ENCODE measurements around the gene KIAA1217. TPM values are rescaled to one million over a fixed set of nuclear protein-coding genes. Genes with fewer than 3 reads are reported as not detected.

The KIAA1217 gene
- total RNA-seq, 4 donors from 2014 or later, result 67.3 to 104 (median 89.8) TPM

DNA sequence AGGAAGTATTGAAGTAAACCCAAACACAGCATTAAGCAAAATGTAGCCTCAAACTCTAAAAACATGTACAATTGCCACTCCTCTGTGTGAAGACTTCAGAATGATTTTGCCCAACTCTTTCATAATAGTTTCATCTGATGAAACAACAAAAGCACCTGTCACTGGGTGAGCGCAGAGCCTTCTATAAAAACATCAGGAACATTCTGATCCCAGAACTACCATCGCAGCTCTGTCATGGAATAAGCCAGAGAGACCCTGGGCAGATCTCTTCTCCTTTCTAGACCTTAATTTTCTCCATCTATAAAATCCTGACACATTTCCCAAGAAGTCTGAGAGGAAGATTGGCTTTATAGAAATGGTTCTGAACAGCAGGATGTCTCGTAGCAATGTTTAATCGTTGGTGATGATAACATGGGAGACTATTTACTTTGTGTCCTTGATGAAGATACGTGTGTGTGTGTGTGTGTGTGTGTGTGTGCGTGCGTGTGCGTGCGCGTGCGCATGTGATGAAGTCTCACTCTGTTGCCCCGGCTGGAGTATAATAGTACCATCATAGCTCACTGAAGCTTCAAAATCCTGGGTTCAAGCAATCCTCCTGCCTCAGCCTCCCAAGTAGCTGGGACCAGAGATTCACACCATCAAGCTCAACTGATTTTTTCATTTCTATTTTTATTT, 198.0 kb downstream of the KIAA1217 start:
- no peaks in the 10 kb centered on the region for H3K36me3 ChIP-seq
- H3K4me1 ChIP-seq, result peaks cover 5 to 7% of the 10 kb centered on the region in 2 donors
- WGBS, 2 donors, result 92 to 97% methylated on average over 12 of the region's 12 CpGs
- no peaks in the 10 kb centered on the region for H3K27me3 ChIP-seq
- no peaks in the 10 kb centered on the region for H3K9me3 ChIP-seq
- peak overlapping the region in 1 of 3 donors; percentile 44 for H3K27ac ChIP-seq
- DNase-seq, result no peak
- no peak overlapping the region for H3K4me3 ChIP-seq (replicated peaks in 1 of 3)
- TF ChIP-seq, protein P1, sequence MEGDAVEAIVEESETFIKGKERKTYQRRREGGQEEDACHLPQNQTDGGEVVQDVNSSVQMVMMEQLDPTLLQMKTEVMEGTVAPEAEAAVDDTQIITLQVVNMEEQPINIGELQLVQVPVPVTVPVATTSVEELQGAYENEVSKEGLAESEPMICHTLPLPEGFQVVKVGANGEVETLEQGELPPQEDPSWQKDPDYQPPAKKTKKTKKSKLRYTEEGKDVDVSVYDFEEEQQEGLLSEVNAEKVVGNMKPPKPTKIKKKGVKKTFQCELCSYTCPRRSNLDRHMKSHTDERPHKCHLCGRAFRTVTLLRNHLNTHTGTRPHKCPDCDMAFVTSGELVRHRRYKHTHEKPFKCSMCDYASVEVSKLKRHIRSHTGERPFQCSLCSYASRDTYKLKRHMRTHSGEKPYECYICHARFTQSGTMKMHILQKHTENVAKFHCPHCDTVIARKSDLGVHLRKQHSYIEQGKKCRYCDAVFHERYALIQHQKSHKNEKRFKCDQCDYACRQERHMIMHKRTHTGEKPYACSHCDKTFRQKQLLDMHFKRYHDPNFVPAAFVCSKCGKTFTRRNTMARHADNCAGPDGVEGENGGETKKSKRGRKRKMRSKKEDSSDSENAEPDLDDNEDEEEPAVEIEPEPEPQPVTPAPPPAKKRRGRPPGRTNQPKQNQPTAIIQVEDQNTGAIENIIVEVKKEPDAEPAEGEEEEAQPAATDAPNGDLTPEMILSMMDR (IDR thresholded peaks at IDR 0.05), result no peak
- intact Hi-C loops (cut with DNase I), result no loop called here

DNA sequence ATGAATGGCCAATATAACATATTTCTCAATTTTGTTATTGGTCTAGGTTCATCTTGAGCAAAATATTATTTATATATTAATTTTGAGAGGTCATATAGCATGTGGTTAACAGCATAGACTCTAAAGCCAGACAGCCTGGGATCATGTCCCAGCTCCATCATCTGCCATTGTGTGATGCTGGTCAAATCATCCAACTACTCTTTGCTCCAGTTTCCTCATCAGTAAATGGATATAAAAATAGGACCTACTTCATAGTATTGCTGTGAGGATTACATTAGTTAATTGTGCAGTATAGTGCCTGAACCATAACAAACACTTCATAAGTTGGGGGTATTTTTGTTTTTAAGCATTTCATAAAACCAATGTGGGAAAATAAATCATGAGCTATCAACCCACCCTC, 199.0 kb downstream of the KIAA1217 start:
- intact Hi-C loops (cut with DNase I), result no loop called here

DNA sequence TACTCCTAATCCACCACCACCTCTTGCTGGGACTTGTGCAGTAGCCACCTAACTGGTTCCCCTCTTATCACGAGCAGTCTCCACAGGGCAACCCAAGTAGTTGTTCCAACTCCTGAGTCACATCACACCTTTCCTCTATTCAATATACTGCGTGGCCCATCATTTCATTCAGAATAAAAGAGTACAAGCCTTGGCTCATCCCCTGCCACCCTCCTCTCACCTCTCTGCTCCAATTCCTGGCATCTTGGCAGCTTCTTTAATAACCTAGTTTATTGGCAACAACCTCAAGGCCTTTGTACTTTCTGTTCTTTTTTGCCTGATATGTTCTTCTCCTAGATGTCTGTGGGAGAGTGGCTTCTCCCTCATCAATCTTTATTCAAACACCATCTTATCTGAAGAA, 199.4 kb downstream of the KIAA1217 start:
- Histone ChIP-seq H3K4me1 (peaks cover 10% of the 10 kb centered on the region in 2 donors), H3K36me3 (no peaks in the 10 kb centered on the region), H3K9me3 (no peaks in the 10 kb centered on the region), H3K4me3 (replicated peaks in 1 of 3) (no peak overlapping the region), H3K27me3 (no peaks in the 10 kb centered on the region), H3K27ac (no peak overlapping the region)
- intact Hi-C loops (cut with DNase I), result no loop called here
- DNase-seq, result no peak
- 88 to 94% methylated on average over 2 of the region's 2 CpGs for WGBS, 2 donors
- TF ChIP-seq POLR2A (IDR thresholded peaks at IDR 0.05), result no peak
- TF ChIP-seq, protein P1 (IDR thresholded peaks at IDR 0.05), result no peak

More for the DNA sequence above, 199.0 kb downstream of the KIAA1217 start:
- Histone ChIP-seq H3K36me3 (no peaks in the 10 kb centered on the region), H3K4me3 (replicated peaks in 1 of 3) (no peak overlapping the region), H3K9me3 (no peaks in the 10 kb centered on the region), H3K4me1 (peaks cover 6 to 7% of the 10 kb centered on the region in 2 donors), H3K27ac (no peak overlapping the region), H3K27me3 (no peaks in the 10 kb centered on the region)
- no peak for DNase-seq
- TF ChIP-seq POLR2A (IDR thresholded peaks at IDR 0.05), result no peak
- TF ChIP-seq, protein P1 (IDR thresholded peaks at IDR 0.05), result no peak

DNA sequence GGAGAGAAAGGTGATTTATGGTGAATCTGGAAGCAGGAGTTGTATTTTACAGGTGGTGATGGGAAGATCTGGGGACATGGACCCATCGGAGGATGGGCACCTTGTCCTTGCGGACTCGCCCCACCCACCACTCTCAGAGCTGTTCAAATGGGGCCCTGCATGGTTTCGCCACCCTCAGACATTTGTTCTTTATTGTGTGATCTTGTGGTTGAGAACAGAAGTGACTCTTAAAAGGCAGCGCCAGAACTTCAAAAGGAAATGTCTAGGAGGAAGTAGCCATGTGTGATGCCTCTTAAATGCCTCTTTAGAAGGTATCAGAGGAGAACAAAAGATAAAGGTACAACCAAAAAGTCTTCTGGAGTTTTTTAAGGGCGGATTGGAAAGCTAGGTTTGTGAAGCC, 205.7 kb downstream of the KIAA1217 start:
- intact Hi-C loops (cut with DNase I), result no loop called here
- Histone ChIP-seq H3K27me3 (no peaks in the 10 kb centered on the region), H3K4me1 (peaks cover 51 to 58% of the 10 kb centered on the region in 2 donors), H3K9me3 (no peaks in the 10 kb centered on the region), H3K27ac (peak overlapping the region in 2 of 3 donors; percentile 94 to 98), H3K4me3 (replicated peaks in 1 of 3) (no peak overlapping the region), H3K36me3 (no peaks in the 10 kb centered on the region)
- 30 to 46% methylated on average over 6 of the region's 6 CpGs for WGBS, 2 donors
- DNase-seq, result peak; percentile 74 to 85
- TF ChIP-seq POLR2A (IDR thresholded peaks at IDR 0.05), result no peak
- TF ChIP-seq, protein P1 (IDR thresholded peaks at IDR 0.05), result peak in 1 of 6 experiments; percentile 15

DNA sequence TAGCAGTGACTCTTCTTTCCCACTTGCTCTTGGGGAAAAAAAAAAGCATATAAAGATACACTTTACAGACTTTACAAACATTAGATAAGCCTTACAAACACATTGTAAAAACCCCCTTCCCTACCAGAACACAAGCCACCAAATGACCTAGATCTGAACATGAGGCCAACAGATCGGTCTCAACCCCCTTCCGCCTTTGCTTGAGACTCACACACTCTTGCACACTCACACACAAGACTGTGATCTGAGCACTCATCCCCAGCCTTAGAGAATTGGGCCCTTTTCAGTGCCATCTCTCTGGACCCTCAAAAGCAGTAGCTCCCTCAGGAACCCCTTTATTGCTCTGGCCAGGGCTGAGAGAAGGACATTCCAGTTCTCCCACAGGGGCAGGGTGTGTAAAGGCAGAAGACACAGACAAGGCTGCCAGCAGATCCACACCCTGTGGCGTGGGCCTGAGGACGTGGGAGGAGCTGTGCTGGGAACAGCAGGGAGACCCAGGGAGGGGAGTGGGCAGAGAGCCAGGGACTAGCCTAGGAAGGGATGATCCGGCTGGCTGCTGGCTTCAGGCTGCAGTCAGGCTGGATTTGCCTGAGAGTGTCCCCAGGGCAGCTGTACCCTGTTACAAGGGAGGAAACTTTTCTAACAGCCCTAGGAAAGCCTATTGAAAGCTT, 206.7 kb downstream of the KIAA1217 start:
- peak overlapping the region; percentile 80 to 98 (median 94) for H3K27ac ChIP-seq
- peak; percentile 92 to 96 for DNase-seq
- peak overlapping the region in 1 of 3 donors; percentile 4 for H3K4me3 ChIP-seq (replicated peaks in 1 of 3)

More for the DNA sequence above, 206.7 kb downstream of the KIAA1217 start:
- WGBS, 2 donors, result 25 to 31% methylated on average over 5 of the region's 5 CpGs
- TF ChIP-seq POLR2A (IDR thresholded peaks at IDR 0.05), result peak in 1 of 2 donors; percentile 44
- TF ChIP-seq, protein P1 (IDR thresholded peaks at IDR 0.05), result peak in 2 of 6 experiments; percentile 14
- Histone ChIP-seq H3K9me3 (no peaks in the 10 kb centered on the region), H3K36me3 (no peaks in the 10 kb centered on the region), H3K27me3 (no peaks in the 10 kb centered on the region), H3K4me1 (peaks cover 47 to 58% of the 10 kb centered on the region in 2 donors)
- intact Hi-C loops (cut with DNase I), result no loop called here

Measured in thyroid gland (tissue), 4 donors.